HTERT RPE-1 (cell line): ENCODE measurements around the gene IRX5.

Experiments
- in situ Hi-C: fragments of 300-500 bp; cut with MboI; formaldehyde crosslinking; loops from 4 replicates; pipeline ENCODE4 v1.14.3; 2020; ENCODE audit warnings: low sequenced_read_pairs

The IRX5 gene

GRCh38 chr16:54944002-54944401 is 13.3 kb downstream of the IRX5 start:
- in situ Hi-C loops = no loop called here

DNA sequence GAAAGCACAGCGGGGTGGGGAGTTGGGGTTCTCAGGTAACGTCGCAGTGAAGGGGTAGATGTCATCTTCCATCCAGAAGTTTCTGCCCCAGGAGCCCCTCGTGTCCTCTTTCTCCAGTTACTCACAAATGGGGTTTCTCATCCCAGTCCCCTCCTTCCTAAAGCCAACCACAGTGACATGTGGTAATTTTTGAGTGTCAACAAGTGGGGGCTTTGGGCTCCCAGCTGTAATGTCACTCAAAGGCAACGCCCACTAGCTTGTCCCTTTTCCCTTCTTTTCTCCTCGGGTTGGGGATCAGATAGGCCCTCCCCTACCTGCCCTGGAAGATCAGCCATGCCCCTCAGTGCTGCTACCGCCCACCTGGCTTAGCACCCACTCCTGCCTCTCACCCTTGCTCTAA is 14.4 kb downstream of the IRX5 start:
- in situ Hi-C loops = no loop called here

- in situ Hi-C loops = no loop called here
These were observed 16.2 kb downstream of the IRX5 start for GRCh38 chr16:54946909-54947308.

DNA sequence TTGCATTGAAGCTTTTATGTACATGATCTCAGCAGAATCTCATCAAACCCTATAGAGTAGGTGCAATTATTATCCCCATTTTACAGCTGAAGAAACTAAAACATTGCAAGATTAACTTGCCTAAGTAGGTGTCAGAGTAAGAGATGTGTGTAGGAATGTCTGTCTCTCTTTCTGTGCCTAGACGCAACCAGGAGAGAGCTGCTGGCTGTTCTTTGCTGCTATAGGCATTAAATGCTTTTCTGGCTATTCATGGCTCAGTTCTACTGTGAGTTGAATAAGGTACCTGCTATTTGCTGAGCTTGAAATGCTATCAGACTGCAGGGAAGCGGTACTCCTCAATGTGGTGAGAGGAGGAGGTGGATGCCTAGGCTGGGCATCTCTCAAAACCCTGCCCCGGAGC is 17.0 kb downstream of the IRX5 start:
- in situ Hi-C loops = no loop called here

DNA sequence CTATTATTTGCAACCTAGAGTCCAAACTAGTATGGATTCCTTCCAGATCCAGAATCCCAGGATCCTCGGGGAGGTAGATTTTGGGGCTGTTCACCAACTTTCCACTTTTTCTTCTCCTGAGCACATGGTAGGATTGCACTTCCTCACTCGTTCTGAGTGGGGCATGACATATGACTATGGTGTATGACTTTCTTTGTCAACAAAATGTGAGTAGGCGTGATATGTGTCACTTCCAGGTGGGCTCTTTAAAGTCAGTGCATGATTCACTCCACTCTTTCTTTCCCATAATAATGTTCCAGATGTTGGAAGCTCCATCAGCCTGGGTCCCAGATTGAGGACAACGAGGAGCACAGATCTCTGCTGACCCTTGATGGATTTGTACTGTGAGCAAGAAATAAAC is 21.5 kb downstream of the IRX5 start:
- in situ Hi-C loops = no loop called here

GRCh38 chr16:54953461-54953860 is 22.8 kb downstream of the IRX5 start:
- in situ Hi-C loops = no loop called here

GRCh38 chr16:54954220-54954619 is 23.6 kb downstream of the IRX5 start:
- in situ Hi-C loops = no loop called here

DNA sequence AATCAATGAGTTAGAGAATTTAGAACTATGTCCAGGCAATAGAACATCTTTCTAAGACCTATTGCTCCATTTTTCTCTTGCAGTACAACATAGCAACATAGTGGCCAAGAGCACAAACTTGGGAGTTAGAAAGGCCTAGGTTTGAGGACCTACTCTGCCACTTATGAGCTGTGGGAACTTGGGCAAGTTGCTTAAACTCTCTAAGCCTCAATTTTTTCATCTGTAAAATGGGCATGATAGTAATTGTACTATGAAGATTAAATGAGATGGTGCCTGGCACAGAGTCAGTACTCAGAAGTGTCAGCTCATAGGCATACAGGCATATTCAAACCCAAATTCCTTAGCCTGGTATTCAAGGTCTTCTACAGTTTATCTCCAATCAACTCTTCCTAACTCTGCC is 25.1 kb downstream of the IRX5 start:
- in situ Hi-C loops = no loop called here

GRCh38 chr16:54957403-54958166 is 26.9 kb downstream of the IRX5 start:
- in situ Hi-C loops = no loop called here

DNA sequence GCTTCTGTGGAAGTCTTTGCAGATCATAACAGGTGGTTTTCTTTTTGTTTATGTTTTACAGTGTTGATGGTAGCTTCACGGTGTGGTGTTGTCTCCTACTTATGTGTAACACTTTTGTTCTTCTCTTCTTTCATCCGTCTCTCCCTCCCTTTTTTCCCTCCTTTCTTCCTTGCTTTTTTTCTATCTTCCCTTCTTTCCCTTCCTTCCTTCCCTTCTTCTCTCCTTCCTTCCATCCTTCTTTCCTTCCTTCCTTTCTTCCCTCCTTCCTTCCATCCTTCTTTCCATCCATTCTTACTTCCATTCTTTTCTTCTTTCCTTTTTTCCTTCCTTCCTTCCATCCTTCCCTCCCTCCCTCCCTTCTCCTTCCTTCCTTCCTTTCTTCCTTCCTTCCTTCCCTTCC is 31.4 kb downstream of the IRX5 start:
- in situ Hi-C loops = no loop called here

DNA sequence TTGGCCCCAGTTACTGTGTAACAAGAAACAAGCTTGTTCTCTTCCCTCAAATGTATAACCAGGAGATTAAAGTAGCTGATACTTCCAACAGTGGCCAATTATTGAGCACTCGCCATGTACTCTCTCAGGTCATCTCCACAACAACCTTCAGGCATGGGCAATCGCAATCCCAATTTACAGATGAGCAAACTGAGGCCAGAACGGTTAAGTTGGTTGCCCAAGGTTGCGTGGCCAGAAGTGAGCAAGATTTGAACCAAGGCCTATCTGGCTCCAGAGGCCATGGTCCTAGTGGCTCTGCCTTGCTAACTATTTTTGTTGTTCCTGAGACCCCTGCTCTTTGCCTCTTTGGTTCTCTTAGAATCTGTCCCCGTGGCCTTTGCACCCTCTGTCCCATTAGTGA is 33.6 kb downstream of the IRX5 start:
- in situ Hi-C loops = no loop called here

DNA sequence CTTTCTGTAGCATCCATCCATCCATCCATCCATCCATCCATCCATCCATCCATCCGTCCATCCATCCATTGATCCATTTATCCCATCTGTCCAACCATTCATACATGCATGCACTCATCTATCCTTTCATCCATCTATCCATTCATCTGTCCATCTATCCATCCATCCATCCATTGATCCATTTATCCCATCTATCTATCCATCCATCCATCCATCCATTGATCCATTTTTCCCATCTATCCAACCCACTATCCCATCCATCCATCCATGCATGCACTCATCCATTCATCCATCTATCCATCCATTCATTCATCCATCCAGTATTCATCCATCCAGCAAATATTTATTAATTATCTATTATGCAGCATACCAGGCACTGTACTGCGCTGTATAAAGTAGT is 34.8 kb downstream of the IRX5 start:
- in situ Hi-C loops = no loop called here

DNA sequence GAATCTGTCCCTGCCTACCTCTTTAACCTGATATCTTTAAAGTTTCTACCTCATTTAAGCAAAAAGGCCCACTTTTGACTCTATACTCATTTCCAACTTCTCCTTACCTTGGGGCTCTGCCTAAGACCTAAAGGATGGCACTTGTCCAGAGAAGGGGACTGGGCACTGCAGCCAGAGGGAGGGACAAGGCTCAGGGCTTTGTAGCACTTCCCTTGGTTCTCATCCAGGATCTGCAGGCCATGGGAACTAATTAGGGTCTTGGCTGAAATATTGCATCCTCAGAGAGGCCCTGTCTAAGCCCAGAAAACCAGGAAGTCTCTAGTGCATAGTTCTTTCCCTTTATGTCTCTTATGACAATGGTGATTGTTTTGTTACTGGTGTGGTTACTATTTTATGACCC is 37.3 kb downstream of the IRX5 start:
- in situ Hi-C loops = no loop called here

- in situ Hi-C loops = no loop called here
These were observed 38.1 kb downstream of the IRX5 start for GRCh38 chr16:54968784-54969183.

- in situ Hi-C loops = no loop called here
These were observed 39.4 kb downstream of the IRX5 start for GRCh38 chr16:54970016-54970415.

DNA sequence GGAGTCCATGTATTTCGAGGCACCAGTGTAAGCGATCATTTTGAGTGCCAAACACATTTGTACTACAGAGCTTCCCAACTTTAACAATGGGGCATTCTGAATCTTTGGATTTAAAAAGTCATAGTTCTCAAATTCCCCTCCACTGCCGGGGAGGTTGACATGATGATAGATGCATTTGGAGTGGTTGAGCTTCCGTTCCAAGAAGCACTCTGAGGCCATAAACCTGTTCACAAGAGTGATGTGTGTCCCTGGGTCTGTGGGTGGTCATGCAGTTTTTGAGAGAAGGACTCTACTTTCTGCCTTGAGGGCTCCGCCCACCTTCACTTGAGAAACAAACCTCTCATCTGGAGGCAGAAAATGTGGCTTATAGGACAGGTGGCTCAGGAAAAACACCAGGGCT is 43.7 kb downstream of the IRX5 start:
- in situ Hi-C loops = no loop called here

- in situ Hi-C loops = no loop called here
These were observed 46.1 kb downstream of the IRX5 start for GRCh38 chr16:54976651-54977200.

DNA sequence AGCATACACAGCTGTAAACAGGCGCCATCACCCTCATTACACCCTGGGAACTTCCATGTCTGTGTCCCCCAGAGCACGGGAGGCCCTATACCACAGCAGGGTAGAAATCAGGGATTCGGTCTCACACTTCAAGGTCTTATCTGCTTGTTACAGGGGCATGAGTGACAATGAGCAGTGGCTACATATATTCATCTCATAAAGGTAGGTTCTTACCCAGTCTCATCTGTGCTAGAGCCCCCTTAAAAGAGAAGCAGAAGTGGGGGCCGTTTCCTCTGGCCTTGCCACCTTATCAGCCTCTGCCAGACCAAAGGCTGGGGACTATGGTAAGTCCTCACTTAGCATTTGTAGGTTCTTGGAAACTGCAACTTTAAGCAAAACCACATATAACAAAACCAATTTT is 46.5 kb downstream of the IRX5 start:
- in situ Hi-C loops = no loop called here

DNA sequence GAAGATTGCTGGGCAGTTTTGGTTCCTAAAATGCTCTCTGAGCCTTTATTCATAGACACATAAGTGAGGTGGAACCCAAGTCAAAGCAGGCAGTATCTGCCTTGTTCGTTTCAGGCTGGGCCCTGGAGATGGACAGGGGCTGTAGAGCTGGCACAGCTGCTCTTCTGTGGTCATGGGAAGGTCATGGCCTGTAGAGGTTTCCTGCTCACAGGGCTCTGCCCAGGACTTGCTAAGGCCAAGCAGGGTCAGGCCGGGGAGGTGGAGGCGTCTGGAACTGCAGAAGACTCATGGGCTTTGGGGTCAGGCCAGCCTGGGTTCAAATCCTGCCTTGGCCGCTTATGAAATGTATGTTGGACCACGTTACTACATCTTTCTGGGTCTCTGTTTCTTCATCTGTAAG is 50.2 kb downstream of the IRX5 start:
- in situ Hi-C loops = no loop called here
